HL-60 (cell line): ENCODE data around the gene NACA2.

ENCODE experiments used
- DNase-seq, 2 experiments: peaks; one replicate each; pipeline ENCODE4 v3.0.0-alpha.2; 2010 to 2020; ENCODE audit warnings: low read depth in 1 of 2, low spot score in 1 of 2
- H3K27ac ChIP-seq: fragments of 250-450 bp; sonication (Bioruptor Pico); replicated peaks from 2 replicates; pipeline ENCODE4 v1.5.1; 2020; ENCODE audit warnings: mild to moderate bottlenecking, moderate library complexity
- H3K27me3 ChIP-seq: fragments of 250-450 bp; sonication (Bioruptor Pico); 2 replicates; pipeline ENCODE4 v1.5.1; 2021; ENCODE audit warnings: mild to moderate bottlenecking, moderate library complexity; ENCODE audit not compliant: insufficient read depth, poor library complexity, severe bottlenecking
- H3K4me3 ChIP-seq: replicated peaks from 2 replicates; pipeline ENCODE4 v1.5.1; 2011; ENCODE audit warnings: mild to moderate bottlenecking, control low read depth, low read length; ENCODE audit not compliant: insufficient read depth
- CTCF ChIP-seq: IDR thresholded peaks from one replicate; pipeline ENCODE4 v1.5.1; 2011; ENCODE audit warnings: low read length, control low read depth, inconsistent platforms; ENCODE audit not compliant: insufficient read depth
- GABPA ChIP-seq: IDR thresholded peaks from 2 replicates; pipeline ENCODE4 v1.6.1; 2012; ENCODE audit warnings: low read depth
- POLR2AphosphoS5 ChIP-seq: IDR thresholded peaks from 2 replicates; pipeline ENCODE4 v1.6.1; 2012; ENCODE audit warnings: low read depth
- REST ChIP-seq: IDR thresholded peaks from 2 replicates; pipeline ENCODE4 v1.6.1; 2012; ENCODE audit warnings: low read depth; ENCODE audit not compliant: insufficient replicate concordance
- SPI1 ChIP-seq: IDR thresholded peaks from 2 replicates; pipeline ENCODE4 v1.6.1; 2012; ENCODE audit warnings: low read depth, mild to moderate bottlenecking, borderline replicate concordance
- long read RNA-seq: library from polyadenylated mRNA; unstranded; transcript quantifications from one replicate; pipeline ENCODE4 v2.0.0, GENCODE V29; 2020

Gene NACA2
- long read RNA-seq = 0 reads

- H3K4me3 ChIP-seq = no peak within 1 kb of the TSS
- no peak for DNase-seq
- H3K27ac ChIP-seq = no peak within 1 kb of the TSS
- H3K27me3 ChIP-seq = peaks cover 8% of the 10 kb centered on the region
- TF ChIP-seq REST (no peak), SPI1 (no peak), POLR2AphosphoS5 (no peak), CTCF (no peak), GABPA (no peak)
These were observed at the start of gene NACA2 for GRCh38 chr17:61591018-61591417. Gene NACA2, minus strand, starts transcription at chr17:61591219. Its CDS starts 39 bp downstream, at chr17:61591180.

GRCh38 chr17:61639818-61640217 is 48.8 kb upstream of the NACA2 start:
- no peak overlapping the region for H3K4me3 ChIP-seq
- DNase-seq = no peak

GRCh38 chr17:61638087-61638486 is 47.1 kb upstream of the NACA2 start:
- TF ChIP-seq CTCF (no peak), POLR2AphosphoS5 (no peak), SPI1 (no peak), GABPA (no peak), REST (no peak)
- DNase-seq = no peak
- Histone ChIP-seq H3K27me3 (no peaks in the 10 kb centered on the region), H3K4me3 (no peak overlapping the region), H3K27ac (no peak overlapping the region)

More at GRCh38 chr17:61639818-61640217, 48.8 kb upstream of the NACA2 start:
- no peak overlapping the region for H3K27ac ChIP-seq
- no peaks in the 10 kb centered on the region for H3K27me3 ChIP-seq
- TF ChIP-seq REST (no peak), POLR2AphosphoS5 (no peak), SPI1 (no peak), CTCF (no peak), GABPA (no peak)
